HG02763 (cell line): ENCODE data around the gene ZNF574.
A peak's percentile ranks its signal among the peaks of the same experiment; 100 is the strongest.
"Not testable (repeated sequence)": the region's sequence is repeated elsewhere in the genome, so short reads cannot be mapped to it uniquely, and the experiment has no call there.

Experiments
- ATAC-seq: cut with Tn5 transposase; IDR thresholded peaks from one replicate; pipeline ENCODE4 v1.9.1; 2021; ENCODE audit warnings: mild to moderate bottlenecking, moderate library complexity; ENCODE audit not compliant: unreplicated experiment

Gene ZNF574, protein sequence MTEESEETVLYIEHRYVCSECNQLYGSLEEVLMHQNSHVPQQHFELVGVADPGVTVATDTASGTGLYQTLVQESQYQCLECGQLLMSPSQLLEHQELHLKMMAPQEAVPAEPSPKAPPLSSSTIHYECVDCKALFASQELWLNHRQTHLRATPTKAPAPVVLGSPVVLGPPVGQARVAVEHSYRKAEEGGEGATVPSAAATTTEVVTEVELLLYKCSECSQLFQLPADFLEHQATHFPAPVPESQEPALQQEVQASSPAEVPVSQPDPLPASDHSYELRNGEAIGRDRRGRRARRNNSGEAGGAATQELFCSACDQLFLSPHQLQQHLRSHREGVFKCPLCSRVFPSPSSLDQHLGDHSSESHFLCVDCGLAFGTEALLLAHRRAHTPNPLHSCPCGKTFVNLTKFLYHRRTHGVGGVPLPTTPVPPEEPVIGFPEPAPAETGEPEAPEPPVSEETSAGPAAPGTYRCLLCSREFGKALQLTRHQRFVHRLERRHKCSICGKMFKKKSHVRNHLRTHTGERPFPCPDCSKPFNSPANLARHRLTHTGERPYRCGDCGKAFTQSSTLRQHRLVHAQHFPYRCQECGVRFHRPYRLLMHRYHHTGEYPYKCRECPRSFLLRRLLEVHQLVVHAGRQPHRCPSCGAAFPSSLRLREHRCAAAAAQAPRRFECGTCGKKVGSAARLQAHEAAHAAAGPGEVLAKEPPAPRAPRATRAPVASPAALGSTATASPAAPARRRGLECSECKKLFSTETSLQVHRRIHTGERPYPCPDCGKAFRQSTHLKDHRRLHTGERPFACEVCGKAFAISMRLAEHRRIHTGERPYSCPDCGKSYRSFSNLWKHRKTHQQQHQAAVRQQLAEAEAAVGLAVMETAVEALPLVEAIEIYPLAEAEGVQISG

DNA sequence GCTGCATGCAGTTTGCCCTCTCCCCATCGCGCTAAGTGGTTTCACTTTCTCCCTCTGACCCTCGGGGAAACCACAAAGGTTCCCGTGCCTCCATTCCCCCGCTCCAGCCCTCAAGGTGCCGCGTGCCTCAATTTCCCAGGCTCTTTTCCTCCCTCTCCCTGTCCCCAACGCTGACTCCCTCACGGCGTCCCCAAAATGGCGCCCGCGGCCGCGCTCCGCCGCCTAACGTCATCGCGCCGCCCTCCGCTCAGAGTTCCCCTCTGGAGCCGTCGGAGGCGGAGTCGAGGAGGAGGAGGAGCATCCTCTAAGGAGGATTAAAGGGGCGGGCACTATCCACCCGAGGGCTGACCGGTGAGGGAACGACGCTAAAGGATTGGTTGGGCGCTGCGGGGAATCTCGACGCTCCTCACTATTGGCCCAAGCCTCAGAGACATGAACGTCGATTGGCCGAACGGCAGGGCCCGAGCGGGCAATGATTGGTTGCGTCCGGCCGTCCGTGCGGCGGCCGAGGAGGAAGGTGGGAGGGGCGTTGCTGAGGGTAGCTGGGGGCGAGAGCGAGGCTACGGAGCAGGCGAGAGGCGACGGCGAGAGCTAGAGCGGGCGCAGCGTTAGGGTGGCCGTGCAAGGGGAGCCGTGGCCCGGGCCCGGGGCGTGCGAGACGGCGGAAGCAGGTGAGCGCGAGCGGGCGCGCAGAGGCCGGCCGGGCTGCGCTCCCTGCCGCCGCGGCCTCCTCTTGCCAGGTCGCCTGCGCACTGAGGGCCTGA, at the start of gene ZNF574:
Gene ZNF574, plus strand, starts transcription at position 551 of the 764 bp plus-strand sequence. CDS start 2,441 bp downstream, outside the sequence.
- ATAC-seq, result peak; percentile 93

GRCh38 chr19:42028304-42029216, 47.4 kb upstream of the ZNF574 start:
- no peak for ATAC-seq

DNA sequence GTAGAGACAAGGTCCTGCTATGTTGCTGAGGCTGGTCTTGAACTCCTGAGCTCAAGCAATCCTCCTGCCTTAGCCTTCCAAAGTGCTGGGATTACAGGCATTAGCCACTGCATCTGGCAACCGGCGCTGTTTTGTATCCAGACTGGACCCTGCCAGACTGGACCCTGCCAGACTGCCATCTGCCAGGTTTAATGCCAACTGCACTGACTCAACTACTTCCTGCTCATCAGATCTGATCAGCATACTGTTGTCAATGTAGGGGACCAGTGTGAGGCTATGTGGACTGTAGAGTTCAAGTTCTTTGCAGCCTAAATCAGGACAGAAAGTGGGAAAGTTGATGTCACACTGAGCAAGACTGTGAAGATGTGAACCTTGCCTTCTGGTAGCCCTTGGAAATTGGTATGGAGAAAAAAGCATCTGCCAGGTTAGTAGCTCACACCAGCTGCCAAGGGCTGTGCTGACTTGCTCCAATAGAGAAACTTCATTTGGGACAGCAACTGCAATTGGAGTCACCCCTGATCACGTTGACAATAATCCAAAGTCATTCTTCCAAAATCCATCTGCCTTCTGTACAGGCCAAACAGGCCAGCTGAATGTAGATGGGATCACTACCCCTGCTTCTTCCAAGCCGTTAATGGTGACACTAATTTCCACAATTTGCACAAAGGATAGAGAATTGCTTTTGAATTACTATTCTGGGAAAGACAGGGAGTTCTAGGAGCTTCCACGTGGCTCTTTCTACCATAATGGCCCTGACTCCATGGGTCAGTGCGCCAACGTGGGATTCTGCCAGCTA, 45.1 kb upstream of the ZNF574 start:
- ATAC-seq, result no peak

- ATAC-seq, result no peak
Observed at GRCh38 chr19:42032431-42032830, 43.5 kb upstream of the ZNF574 start.

DNA sequence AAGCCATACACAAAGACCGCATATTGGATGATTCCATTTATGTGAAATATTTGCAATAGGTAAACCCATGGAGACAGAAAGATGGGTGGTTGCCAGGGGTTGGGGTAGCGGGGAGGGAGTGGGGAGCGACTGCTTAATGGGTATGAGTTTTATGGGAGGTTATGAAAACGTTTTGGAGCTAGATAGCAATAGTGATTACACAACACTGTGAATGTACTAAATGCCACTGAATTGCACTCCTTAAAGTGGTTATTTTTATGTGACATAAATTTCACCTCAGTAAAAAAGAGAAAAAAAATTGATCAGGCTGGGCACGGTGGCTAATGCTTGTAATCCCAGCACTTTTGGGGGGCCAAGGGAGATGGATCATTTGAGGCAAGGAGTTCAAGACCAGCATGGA, 42.6 kb upstream of the ZNF574 start:
- ATAC-seq, result no peak

- ATAC-seq, result not testable (repeated sequence)
Observed at GRCh38 chr19:42034640-42035391, 41.1 kb upstream of the ZNF574 start.

GRCh38 chr19:42037649-42038048, 38.3 kb upstream of the ZNF574 start:
- ATAC-seq, result no peak

DNA sequence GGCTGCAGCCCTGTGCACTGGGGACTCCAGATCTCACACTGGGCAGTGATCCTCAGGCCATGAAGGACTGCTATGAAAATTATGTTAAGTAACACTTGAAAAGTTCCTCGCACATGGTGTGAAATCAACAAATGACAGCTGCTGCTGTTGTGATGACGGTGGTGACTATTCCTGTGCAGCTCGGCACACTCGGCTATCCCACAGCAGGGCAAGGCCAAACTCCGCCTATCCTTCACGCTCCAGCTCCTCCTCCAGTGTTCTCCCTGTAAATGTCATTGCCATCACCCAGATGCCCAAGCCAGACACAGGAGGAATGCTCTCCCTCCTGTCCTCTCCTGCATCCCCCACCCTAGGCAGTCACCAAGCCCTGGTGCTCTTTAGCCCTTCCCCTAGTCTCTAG, 37.3 kb upstream of the ZNF574 start:
- no peak for ATAC-seq

DNA sequence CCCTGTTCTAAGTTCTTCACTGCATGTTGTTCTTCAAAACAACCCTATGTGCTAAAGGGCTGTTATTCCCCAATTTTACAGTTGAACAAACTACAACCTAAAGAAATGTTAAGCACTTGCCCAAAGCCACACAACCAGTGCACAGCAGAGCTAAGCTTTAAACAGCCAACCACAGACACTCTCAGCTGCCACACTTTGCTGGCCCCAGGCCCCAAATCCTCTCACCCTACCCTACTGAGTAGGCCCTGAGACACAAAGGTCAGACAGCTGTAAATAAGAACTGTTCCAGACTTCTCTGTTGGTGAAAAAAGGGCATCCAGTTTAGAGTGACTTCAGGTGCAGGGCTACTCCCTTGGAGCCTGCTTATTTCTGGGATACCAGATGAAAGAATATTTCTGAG, 35.9 kb upstream of the ZNF574 start:
- ATAC-seq, result no peak

- not testable (repeated sequence) for ATAC-seq
Observed at GRCh38 chr19:42040491-42040890, 35.5 kb upstream of the ZNF574 start.

- no peak for ATAC-seq
Observed at GRCh38 chr19:42042455-42043170, 33.4 kb upstream of the ZNF574 start.

- ATAC-seq, result no peak
Observed at GRCh38 chr19:42045575-42045974, 30.4 kb upstream of the ZNF574 start.

- ATAC-seq, result no peak
Observed at GRCh38 chr19:42048992-42049391, 27.0 kb upstream of the ZNF574 start.

- ATAC-seq, result no peak
Observed at GRCh38 chr19:42051166-42052115, 24.5 kb upstream of the ZNF574 start.

DNA sequence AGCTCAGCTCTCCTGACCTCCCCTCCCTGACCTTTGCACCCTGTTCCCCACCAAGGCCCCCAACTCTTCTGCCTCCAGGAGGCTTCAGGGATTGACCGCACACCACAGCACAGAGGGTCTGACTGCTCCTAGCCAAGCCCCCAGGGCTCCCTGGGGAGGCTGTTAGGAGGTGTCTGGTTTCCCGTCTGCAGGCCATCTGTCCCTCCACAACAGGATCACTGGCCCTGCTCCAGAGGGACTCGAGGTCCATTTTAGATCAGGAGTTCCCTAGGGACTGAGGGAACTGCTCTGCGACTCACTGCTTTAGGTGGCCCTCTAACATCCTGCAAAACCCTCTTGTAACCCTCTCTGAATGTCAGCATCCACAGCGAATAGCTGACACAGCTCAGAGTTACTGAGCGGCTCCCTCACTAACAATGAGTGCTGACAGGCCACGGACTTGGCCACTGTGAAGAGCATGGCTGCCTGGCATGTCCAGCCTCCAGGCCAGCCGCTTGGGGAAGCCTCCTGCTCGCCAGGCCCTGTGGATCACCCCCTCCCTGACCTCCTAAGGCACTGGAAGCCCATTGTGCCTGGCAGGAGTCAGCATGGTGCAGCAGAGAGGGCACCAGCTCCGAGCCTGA, 23.6 kb upstream of the ZNF574 start:
- ATAC-seq, result no peak
